Measurements from ENCODE around the gene SNX2. TPM values are rescaled to one million over a fixed set of nuclear protein-coding genes. Genes with fewer than 3 reads are reported as not detected.
A peak's percentile ranks its signal among the peaks of the same experiment; 100 is the strongest.

The SNX2 gene
- total RNA-seq, 4 donors from 2014 or later, result 46.1 to 97.4 (median 52.8) TPM

- H3K4me3 ChIP-seq, result no peak overlapping the region
- H3K36me3 ChIP-seq, result no peaks in the 10 kb centered on the region
- TF ChIP-seq POLR2A (IDR thresholded peaks at IDR 0.05), result no peak
- TF ChIP-seq CTCF (IDR thresholded peaks at IDR 0.05), result no peak
- H3K9me3 ChIP-seq, result no peaks in the 10 kb centered on the region
- DNase-seq, result no peak
- no peaks in the 10 kb centered on the region for H3K27me3 ChIP-seq
- no peaks in the 10 kb centered on the region for H3K4me1 ChIP-seq
- H3K27ac ChIP-seq, result no peak overlapping the region
These were observed 36.8 kb upstream of the SNX2 start for GRCh38 chr5:122738088-122738487.

- no peak for DNase-seq
- no peaks in the 10 kb centered on the region for H3K27me3 ChIP-seq
- TF ChIP-seq POLR2A (IDR thresholded peaks at IDR 0.05) (no peak), CTCF (IDR thresholded peaks at IDR 0.05) (no peak)
- no peaks in the 10 kb centered on the region for H3K4me1 ChIP-seq
- H3K27ac ChIP-seq, result no peak overlapping the region
- H3K4me3 ChIP-seq, result no peak overlapping the region
- H3K9me3 ChIP-seq, result no peaks in the 10 kb centered on the region
- H3K36me3 ChIP-seq, result no peaks in the 10 kb centered on the region
These were observed 33.2 kb upstream of the SNX2 start for GRCh38 chr5:122741681-122742080.

GRCh38 chr5:122743261-122743660 lies 31.6 kb upstream of the SNX2 start:
- Histone ChIP-seq H3K27me3 (no peaks in the 10 kb centered on the region), H3K4me3 (no peak overlapping the region), H3K9me3 (no peaks in the 10 kb centered on the region), H3K4me1 (no peaks in the 10 kb centered on the region), H3K36me3 (no peaks in the 10 kb centered on the region), H3K27ac (peak overlapping the region in 1 of 4 donors; percentile 30)
- peak in 1 of 3 donors; percentile 71 for DNase-seq
- TF ChIP-seq POLR2A (IDR thresholded peaks at IDR 0.05) (no peak), CTCF (IDR thresholded peaks at IDR 0.05) (no peak)

GRCh38 chr5:122745597-122745996 lies 29.3 kb upstream of the SNX2 start:
- Histone ChIP-seq H3K27ac (no peak overlapping the region), H3K4me1 (no peaks in the 10 kb centered on the region), H3K36me3 (no peaks in the 10 kb centered on the region), H3K4me3 (no peak overlapping the region), H3K9me3 (no peaks in the 10 kb centered on the region), H3K27me3 (no peaks in the 10 kb centered on the region)
- no peak for TF ChIP-seq CTCF (IDR thresholded peaks at IDR 0.05)
- DNase-seq, result no peak

GRCh38 chr5:122749886-122750285 lies 25.0 kb upstream of the SNX2 start:
- H3K4me3 ChIP-seq, result no peak overlapping the region
- DNase-seq, result no peak
- H3K36me3 ChIP-seq, result no peaks in the 10 kb centered on the region
- no peak for TF ChIP-seq POLR2A (IDR thresholded peaks at IDR 0.05)
- TF ChIP-seq CTCF (IDR thresholded peaks at IDR 0.05), result no peak
- H3K4me1 ChIP-seq, result no peaks in the 10 kb centered on the region
- H3K9me3 ChIP-seq, result no peaks in the 10 kb centered on the region
- H3K27ac ChIP-seq, result no peak overlapping the region
- no peaks in the 10 kb centered on the region for H3K27me3 ChIP-seq

- Histone ChIP-seq H3K4me3 (no peak overlapping the region), H3K27me3 (no peaks in the 10 kb centered on the region), H3K27ac (no peak overlapping the region), H3K36me3 (no peaks in the 10 kb centered on the region), H3K4me1 (no peaks in the 10 kb centered on the region), H3K9me3 (no peaks in the 10 kb centered on the region)
- DNase-seq, result no peak
- no peak for TF ChIP-seq CTCF (IDR thresholded peaks at IDR 0.05)
- TF ChIP-seq POLR2A (IDR thresholded peaks at IDR 0.05), result no peak
These were observed 23.5 kb upstream of the SNX2 start for GRCh38 chr5:122751293-122751782.
